22Rv1 (cell line): ENCODE results near the gene PADI2.

Source experiments
- H3K27ac ChIP-seq: fragments of 450-650 bp; 2 replicates; pipeline ENCODE4 v1.5.1; 2017
- CTCF ChIP-seq: fragments of 450-650 bp; IDR thresholded peaks from 2 replicates; pipeline ENCODE4 v1.5.1; 2017; ENCODE audit warnings: mild to moderate bottlenecking
- ZFX ChIP-seq: fragments of 450-650 bp; IDR thresholded peaks from 2 replicates; pipeline ENCODE4 v1.6.1; 2017; ENCODE audit warnings: antibody characterized with exemption, borderline replicate concordance

The PADI2 gene

DNA sequence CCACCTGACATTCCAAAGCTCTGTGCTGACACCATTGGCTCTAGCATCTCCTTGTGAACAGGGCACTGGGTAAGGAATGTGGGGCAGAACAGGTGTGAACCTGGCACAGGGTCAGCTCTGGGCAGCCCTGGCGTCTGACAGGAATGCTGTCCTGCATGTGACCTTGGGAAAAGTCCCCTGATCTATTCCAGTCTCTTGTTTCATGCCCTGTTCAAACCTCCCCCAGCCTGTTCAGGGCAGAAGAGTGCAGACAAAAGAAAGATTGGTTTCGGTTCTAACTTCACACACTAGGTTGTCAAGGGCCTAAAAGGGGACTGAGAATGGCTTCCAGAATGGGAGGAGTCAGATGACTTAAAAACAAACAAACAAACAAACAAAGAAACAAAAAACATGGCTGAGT is 37.8 kb downstream of the PADI2 start:
- no peak overlapping the region for H3K27ac ChIP-seq
- no peak for TF ChIP-seq ZFX
- TF ChIP-seq CTCF: no peak

GRCh38 chr1:17080880-17081279 is 38.4 kb downstream of the PADI2 start:
- TF ChIP-seq CTCF (no peak), ZFX (no peak)
- no peak overlapping the region for H3K27ac ChIP-seq

DNA sequence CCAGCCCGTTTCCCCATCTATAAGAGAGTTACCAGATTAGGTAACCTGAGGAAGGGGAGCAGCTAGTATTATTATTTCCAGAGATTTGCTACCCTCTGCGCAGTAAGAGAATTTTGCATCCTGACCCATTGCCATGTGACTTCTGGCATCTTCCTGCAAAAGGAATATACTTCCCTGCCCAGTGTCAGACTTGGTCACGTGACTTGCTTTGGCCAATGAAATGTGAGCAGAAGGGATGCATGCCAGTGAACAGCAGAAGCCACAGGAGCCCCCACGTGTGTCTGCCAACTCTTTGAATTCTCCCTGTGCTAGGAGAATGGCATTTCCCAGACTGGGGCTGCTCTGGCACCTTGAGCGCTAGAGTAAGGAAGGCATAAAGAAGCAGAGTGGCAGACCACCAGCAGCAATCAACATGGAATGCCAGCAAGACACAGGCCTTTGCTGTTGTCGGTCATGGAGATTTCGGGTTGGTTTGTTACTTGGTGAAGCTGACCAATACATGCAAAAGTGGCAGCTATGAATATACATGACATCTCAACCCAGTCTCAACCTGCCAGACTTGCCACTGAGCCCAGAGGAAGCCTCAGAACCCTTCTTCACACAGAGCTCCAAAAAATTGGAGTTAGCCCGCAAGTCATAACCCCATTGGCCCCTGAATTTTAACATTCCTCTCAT is 39.0 kb downstream of the PADI2 start:
- no peak overlapping the region for H3K27ac ChIP-seq
- no peak for TF ChIP-seq ZFX
- no peak for TF ChIP-seq CTCF

- TF ChIP-seq ZFX: no peak
- TF ChIP-seq CTCF: no peak
- no peak overlapping the region for H3K27ac ChIP-seq
Measured at GRCh38 chr1:17078991-17079868, 40.0 kb downstream of the PADI2 start.

DNA sequence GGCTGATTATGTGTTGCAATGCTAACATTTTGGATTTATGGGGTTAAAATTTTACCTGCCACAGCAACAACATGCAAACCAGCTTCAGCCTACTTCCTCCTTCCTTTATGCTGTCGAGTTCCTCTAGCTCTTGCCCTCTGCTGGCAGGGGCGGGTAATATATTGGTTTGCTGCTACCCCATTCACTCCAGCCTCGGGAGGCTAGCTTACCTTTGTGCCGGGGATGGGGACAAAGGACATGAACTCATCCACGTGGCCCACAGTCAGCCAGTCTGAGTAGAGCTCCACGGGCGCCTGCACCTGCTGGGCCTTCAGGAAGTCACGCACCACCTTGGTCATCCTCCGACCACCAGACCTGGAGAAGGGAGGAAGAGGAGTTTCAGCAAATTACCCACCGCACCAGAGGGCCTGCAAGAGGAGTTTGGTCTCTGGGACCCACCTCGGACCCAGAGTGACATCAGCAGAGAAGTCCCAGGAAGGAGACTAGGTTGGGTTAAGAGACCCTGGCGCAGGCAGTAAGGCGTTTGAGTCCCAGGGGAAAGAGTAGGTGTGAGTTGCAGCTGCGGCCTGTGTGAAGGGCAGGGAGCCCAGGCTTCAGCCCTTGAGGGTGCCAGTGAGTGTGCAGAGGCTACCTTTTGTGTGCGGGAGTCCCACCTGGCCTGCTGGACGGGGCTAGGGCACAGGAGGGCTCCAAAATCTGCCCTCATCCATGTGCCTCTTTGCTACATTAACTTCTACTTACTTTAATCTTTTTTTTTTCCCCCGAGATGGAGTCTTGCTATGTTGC is 43.6 kb downstream of the PADI2 start:
- H3K27ac ChIP-seq: no peak overlapping the region
- TF ChIP-seq CTCF (peak; percentile 71), ZFX (no peak)

- H3K27ac ChIP-seq: no peak overlapping the region
- TF ChIP-seq CTCF: no peak
- no peak for TF ChIP-seq ZFX
Measured at GRCh38 chr1:17071794-17072193, 47.5 kb downstream of the PADI2 start.
